SK-N-SH (cell line): Measurements from ENCODE around the gene PSTK.

Experiments
- MAX ChIP-seq: IDR thresholded peaks from 2 replicates; pipeline ENCODE4 v1.4.0; 2012; ENCODE audit warnings: low read depth
- USF2 ChIP-seq: fragments of 150-350 bp; IDR thresholded peaks from 2 replicates; pipeline ENCODE4 v1.6.1; 2017; ENCODE audit warnings: antibody characterized with exemption, low read length, low read depth, borderline replicate concordance

GRCh38 chr10:123035467-123036086 lies 55.4 kb downstream of the PSTK start:
- TF ChIP-seq USF2: no peak
- no peak for TF ChIP-seq MAX
